Ishikawa (cell line): ENCODE measurements around the gene P2RY14.

Experiments
- CEBPB ChIP-seq: IDR thresholded peaks from 2 replicates; pipeline ENCODE4 v1.6.1; 2012
- CREB1 ChIP-seq: IDR thresholded peaks from 2 replicates; pipeline ENCODE4 v1.6.1; 2012; ENCODE audit warnings: low read depth
- EGR1 ChIP-seq: IDR thresholded peaks from 2 replicates; pipeline ENCODE4 v1.6.1; 2012
- EP300 ChIP-seq: IDR thresholded peaks from 2 replicates; pipeline ENCODE4 v1.6.1; 2012; ENCODE audit warnings: borderline replicate concordance
- FOXM1 ChIP-seq: IDR thresholded peaks from 2 replicates; pipeline ENCODE4 v1.6.1; 2012; ENCODE audit warnings: low read depth, borderline replicate concordance
- NFIC ChIP-seq: IDR thresholded peaks from 2 replicates; pipeline ENCODE4 v1.6.1; 2012
- RAD21 ChIP-seq: IDR thresholded peaks from 2 replicates; pipeline ENCODE4 v1.6.1; 2012; ENCODE audit warnings: low read depth
- TAF1 ChIP-seq: IDR thresholded peaks from 2 replicates; pipeline ENCODE4 v1.6.1; 2012; ENCODE audit warnings: low read depth, mild to moderate bottlenecking
- TCF12 ChIP-seq: IDR thresholded peaks from 2 replicates; pipeline ENCODE4 v1.6.1; 2012; ENCODE audit warnings: low read depth
- TEAD4 ChIP-seq: IDR thresholded peaks from 2 replicates; pipeline ENCODE4 v1.6.1; 2012
- YY1 ChIP-seq: IDR thresholded peaks from 2 replicates; pipeline ENCODE4 v1.6.1; 2012; ENCODE audit warnings: low read depth
- ZBTB7A ChIP-seq: IDR thresholded peaks from 2 replicates; pipeline ENCODE4 v1.6.1; 2012; ENCODE audit warnings: low read depth
- TF ChIP-seq, protein P1 (sequence below): IDR thresholded peaks from 2 replicates; pipeline ENCODE4 v1.6.1; 2012
- TF ChIP-seq, protein P2 (sequence below): IDR thresholded peaks from 2 replicates; pipeline ENCODE4 v1.6.1; 2012; ENCODE audit warnings: low read depth, mild to moderate bottlenecking
- TF ChIP-seq, protein P3 (sequence below): IDR thresholded peaks from 2 replicates; pipeline ENCODE4 v1.6.1; 2012

The P2RY14 gene

GRCh38 chr3:151228666-151229040 lies 49.7 kb downstream of the P2RY14 start:
- TF ChIP-seq FOXM1 (no peak), ZBTB7A (no peak), CREB1 (no peak), TEAD4 (no peak)

GRCh38 chr3:151227807-151228665 lies 50.3 kb downstream of the P2RY14 start:
- TF ChIP-seq RAD21 (peak; percentile 93), EGR1 (no peak), TCF12 (no peak)

DNA sequence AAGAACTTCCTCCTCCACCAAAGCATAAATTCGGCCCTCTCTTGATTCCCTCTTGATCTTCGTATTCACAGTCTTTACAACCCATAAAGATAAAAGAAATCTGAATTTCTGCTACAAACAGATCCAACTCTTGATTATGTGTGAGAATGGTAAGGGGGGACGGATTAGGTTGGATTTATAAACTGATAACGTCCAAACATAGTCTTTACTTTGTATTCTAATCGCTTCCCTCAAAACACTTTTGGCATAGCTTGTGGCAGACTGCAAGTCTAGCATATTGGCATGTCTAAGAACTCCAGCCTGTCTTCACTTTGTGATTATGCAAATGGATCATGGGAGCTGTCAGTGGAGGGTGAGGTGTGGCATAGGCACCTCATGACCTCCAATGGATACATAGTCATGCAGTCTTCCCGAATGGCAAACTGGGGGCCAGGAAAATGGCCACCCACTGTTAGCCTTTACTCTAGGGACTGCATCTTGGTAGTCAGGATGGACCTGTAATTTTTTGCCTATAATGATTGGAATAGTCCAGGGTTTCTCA lies 51.0 kb downstream of the P2RY14 start:
- TF ChIP-seq CEBPB: no peak
- TF ChIP-seq FOXM1: no peak
- TF ChIP-seq, protein P1, sequence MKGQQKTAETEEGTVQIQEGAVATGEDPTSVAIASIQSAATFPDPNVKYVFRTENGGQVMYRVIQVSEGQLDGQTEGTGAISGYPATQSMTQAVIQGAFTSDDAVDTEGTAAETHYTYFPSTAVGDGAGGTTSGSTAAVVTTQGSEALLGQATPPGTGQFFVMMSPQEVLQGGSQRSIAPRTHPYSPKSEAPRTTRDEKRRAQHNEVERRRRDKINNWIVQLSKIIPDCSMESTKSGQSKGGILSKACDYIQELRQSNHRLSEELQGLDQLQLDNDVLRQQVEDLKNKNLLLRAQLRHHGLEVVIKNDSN: no peak
- TF ChIP-seq EGR1: no peak
- TF ChIP-seq NFIC: no peak
- TF ChIP-seq CREB1: no peak
- TF ChIP-seq, protein P2, sequence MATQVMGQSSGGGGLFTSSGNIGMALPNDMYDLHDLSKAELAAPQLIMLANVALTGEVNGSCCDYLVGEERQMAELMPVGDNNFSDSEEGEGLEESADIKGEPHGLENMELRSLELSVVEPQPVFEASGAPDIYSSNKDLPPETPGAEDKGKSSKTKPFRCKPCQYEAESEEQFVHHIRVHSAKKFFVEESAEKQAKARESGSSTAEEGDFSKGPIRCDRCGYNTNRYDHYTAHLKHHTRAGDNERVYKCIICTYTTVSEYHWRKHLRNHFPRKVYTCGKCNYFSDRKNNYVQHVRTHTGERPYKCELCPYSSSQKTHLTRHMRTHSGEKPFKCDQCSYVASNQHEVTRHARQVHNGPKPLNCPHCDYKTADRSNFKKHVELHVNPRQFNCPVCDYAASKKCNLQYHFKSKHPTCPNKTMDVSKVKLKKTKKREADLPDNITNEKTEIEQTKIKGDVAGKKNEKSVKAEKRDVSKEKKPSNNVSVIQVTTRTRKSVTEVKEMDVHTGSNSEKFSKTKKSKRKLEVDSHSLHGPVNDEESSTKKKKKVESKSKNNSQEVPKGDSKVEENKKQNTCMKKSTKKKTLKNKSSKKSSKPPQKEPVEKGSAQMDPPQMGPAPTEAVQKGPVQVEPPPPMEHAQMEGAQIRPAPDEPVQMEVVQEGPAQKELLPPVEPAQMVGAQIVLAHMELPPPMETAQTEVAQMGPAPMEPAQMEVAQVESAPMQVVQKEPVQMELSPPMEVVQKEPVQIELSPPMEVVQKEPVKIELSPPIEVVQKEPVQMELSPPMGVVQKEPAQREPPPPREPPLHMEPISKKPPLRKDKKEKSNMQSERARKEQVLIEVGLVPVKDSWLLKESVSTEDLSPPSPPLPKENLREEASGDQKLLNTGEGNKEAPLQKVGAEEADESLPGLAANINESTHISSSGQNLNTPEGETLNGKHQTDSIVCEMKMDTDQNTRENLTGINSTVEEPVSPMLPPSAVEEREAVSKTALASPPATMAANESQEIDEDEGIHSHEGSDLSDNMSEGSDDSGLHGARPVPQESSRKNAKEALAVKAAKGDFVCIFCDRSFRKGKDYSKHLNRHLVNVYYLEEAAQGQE: no peak
- no peak for TF ChIP-seq TAF1
- no peak for TF ChIP-seq RAD21
- TF ChIP-seq TEAD4: no peak
- TF ChIP-seq, protein P3, sequence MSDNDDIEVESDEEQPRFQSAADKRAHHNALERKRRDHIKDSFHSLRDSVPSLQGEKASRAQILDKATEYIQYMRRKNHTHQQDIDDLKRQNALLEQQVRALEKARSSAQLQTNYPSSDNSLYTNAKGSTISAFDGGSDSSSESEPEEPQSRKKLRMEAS: no peak
- TF ChIP-seq TCF12: no peak
- TF ChIP-seq EP300: no peak
- no peak for TF ChIP-seq ZBTB7A

DNA sequence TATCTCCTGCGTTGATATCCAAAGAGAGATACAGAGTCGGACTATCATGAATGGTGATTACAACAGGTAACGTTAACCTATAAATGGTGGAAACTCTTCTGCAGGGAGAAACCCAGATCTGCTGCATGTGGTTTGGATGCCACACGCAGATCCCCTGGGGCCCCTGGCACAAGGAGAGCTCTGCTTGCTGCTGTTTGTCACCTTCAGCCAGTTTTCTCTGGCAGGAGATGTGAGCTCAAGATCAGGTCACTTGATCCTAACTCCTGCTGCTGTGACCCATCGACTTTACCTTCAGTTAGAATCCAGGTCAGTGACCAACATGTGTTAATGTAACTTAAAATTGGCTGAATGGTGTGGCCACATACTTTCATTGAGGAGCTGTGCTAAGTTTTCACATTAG lies 51.5 kb downstream of the P2RY14 start:
- TF ChIP-seq, protein P3: no peak
- TF ChIP-seq, protein P1: no peak
- TF ChIP-seq TAF1 (no peak), RAD21 (no peak), ZBTB7A (no peak), CREB1 (no peak), TEAD4 (no peak), EP300 (no peak), TCF12 (no peak)
- TF ChIP-seq, protein P2: no peak

GRCh38 chr3:151226088-151226563 lies 52.2 kb downstream of the P2RY14 start:
- TF ChIP-seq, protein P1: no peak
- TF ChIP-seq FOXM1: no peak
- TF ChIP-seq, protein P3: no peak
- TF ChIP-seq YY1: no peak
- no peak for TF ChIP-seq EP300
- TF ChIP-seq ZBTB7A: no peak
- TF ChIP-seq CEBPB: no peak
- no peak for TF ChIP-seq TCF12
- no peak for TF ChIP-seq RAD21
- TF ChIP-seq CREB1: no peak
- no peak for TF ChIP-seq TEAD4
- TF ChIP-seq EGR1: no peak
- TF ChIP-seq TAF1: no peak
- no peak for TF ChIP-seq NFIC
- TF ChIP-seq, protein P2: no peak
